NT2/D1 (cell line): Measurements from ENCODE around the gene SYNJ1.
"Not testable (repeated sequence)": the region's sequence is repeated elsewhere in the genome, so short reads cannot be mapped to it uniquely, and the experiment has no call there.

ENCODE experiments used
- SUZ12 ChIP-seq: IDR thresholded peaks from 2 replicates; pipeline ENCODE4 v1.6.1; 2011; ENCODE audit not compliant: insufficient read length, insufficient read depth; ENCODE audit errors: extremely low read depth
- YY1 ChIP-seq: IDR thresholded peaks from 2 replicates; pipeline ENCODE4 v1.6.1; 2011; ENCODE audit not compliant: insufficient read length, insufficient read depth
- ZNF274 ChIP-seq: IDR thresholded peaks from 2 replicates; pipeline ENCODE4 v1.6.1; 2011; ENCODE audit warnings: mild to moderate bottlenecking, low read depth, low read length

GRCh38 chr21:32736083-32736482 lies 8.3 kb upstream of the SYNJ1 start:
- TF ChIP-seq ZNF274, SUZ12, YY1: not testable (repeated sequence)
